CD4-positive, alpha-beta memory T cell (primary cell): ENCODE data around the gene FOXI1. TPM values are rescaled to one million over a fixed set of nuclear protein-coding genes. Genes with fewer than 3 reads are reported as not detected.

Experiments used
- CTCF ChIA-PET: fragments of 350-600 bp; sonication (Branson Sonifier 250); formaldehyde crosslinking; loops from one replicate; lab custom pipeline; 2021; ENCODE audit warnings: inconsistent platforms; ENCODE audit not compliant: partially characterized antibody; lab: Charles Lee
- POLR2A ChIA-PET: fragments of 350-600 bp; sonication (Branson Sonifier 250); formaldehyde crosslinking; loops from one replicate; lab custom pipeline; 2021; ENCODE audit not compliant: partially characterized antibody; lab: Charles Lee
- DNase-seq, 5 donors: peaks; one replicate each; pipeline versions ENCODE4 v3.0.0 to v3.0.0-alpha.2; 2020 to 2022; ENCODE audit warnings: mixed read lengths in 1 of 5
- H3K27ac ChIP-seq: one replicate; pipeline ENCODE4 v1.7.0; 2013; ENCODE audit warnings: low read depth, low read length
- H3K27me3 ChIP-seq: 2 replicates; pipeline ENCODE4 v1.7.0; 2013; ENCODE audit warnings: mild to moderate bottlenecking, low read length, moderate library complexity; ENCODE audit not compliant: insufficient read depth
- H3K36me3 ChIP-seq: 2 replicates; pipeline ENCODE4 v1.7.0; 2013; ENCODE audit warnings: mild to moderate bottlenecking, low read length, moderate library complexity; ENCODE audit not compliant: insufficient read depth
- H3K4me1 ChIP-seq: 2 replicates; pipeline ENCODE4 v1.7.0; 2013; ENCODE audit warnings: mild to moderate bottlenecking, low read length, moderate library complexity; ENCODE audit not compliant: insufficient read depth
- H3K4me3 ChIP-seq, 2 donors: one replicate each; pipeline ENCODE4 v1.7.0; 2013; ENCODE audit warnings: low read length in 2 of 2, mild to moderate bottlenecking in 1 of 2
- H3K9me3 ChIP-seq, 2 donors: one replicate each; pipeline ENCODE4 v1.7.0; 2013; ENCODE audit warnings: low read length in 2 of 2, control low read depth in 1 of 2; ENCODE audit not compliant: control insufficient read depth in 1 of 2
- H3K27ac Mint-ChIP-seq, 7 donors: one replicate each; pipeline ENCODE4 v1.8.0; 2020 to 2021; ENCODE audit warnings: mixed read lengths in 7 of 7, mild to moderate bottlenecking in 6 of 7, inconsistent platforms in 3 of 7, moderate library complexity in 3 of 7
- H3K27me3 Mint-ChIP-seq, 2 donors: one replicate each; pipeline ENCODE4 v1.8.0; 2020 to 2021; ENCODE audit warnings: mixed read lengths in 2 of 2
- H3K36me3 Mint-ChIP-seq, 2 donors: one replicate each; pipeline ENCODE4 v1.8.0; 2020 to 2021; ENCODE audit warnings: mixed read lengths in 2 of 2, inconsistent platforms in 1 of 2, mild to moderate bottlenecking in 1 of 2
- H3K4me1 Mint-ChIP-seq, 4 donors: one replicate each; pipeline ENCODE4 v1.8.0; 2020 to 2021; ENCODE audit warnings: mixed read lengths in 4 of 4, mild to moderate bottlenecking in 1 of 4
- H3K4me3 Mint-ChIP-seq, 8 donors: one replicate each; pipeline ENCODE4 v1.8.0; 2020 to 2021; ENCODE audit warnings: mixed read lengths in 8 of 8, mild to moderate bottlenecking in 7 of 8, moderate library complexity in 6 of 8, inconsistent platforms in 3 of 8
- H3K9me3 Mint-ChIP-seq, 8 donors: one replicate each; pipeline ENCODE4 v1.8.0; 2020 to 2021; ENCODE audit warnings: mixed read lengths in 8 of 8, mild to moderate bottlenecking in 5 of 8, inconsistent platforms in 3 of 8, moderate library complexity in 1 of 8
- intact Hi-C: fragments of 100-400 bp; cut with micrococcal nuclease; formaldehyde crosslinking; loops from one replicate; pipeline ENCODE4 v1.15.1; 2023
- polyA plus RNA-seq, 2 donors: library from polyadenylated mRNA; unstranded; fragments of 300-500 nt; fragmentation: Illumina TruSeq; gene quantifications; one replicate each; pipeline ENCODE4 v1.2.3, GENCODE V29; 2021
- total RNA-seq, 2 experiments: library from RNA; stranded (reverse); gene quantifications; one replicate each; pipeline ENCODE4 v1.2.3, GENCODE V29; 2021

The FOXI1 gene
- total and polyA plus RNA-seq, 4 experiments from 2014 or later: not detected

GRCh38 chr5:170112876-170113521 lies 7.3 kb downstream of the FOXI1 start:
- no peak overlapping the region for H3K4me3 Mint-ChIP-seq
- POLR2A ChIA-PET: no interaction called here
- H3K4me1 ChIP-seq: no peaks in the 10 kb centered on the region
- no peaks in the 10 kb centered on the region for H3K36me3 ChIP-seq
- H3K9me3 ChIP-seq: no peaks in the 10 kb centered on the region
- H3K27me3 Mint-ChIP-seq: peaks cover 3 to 4% of the 10 kb centered on the region in 2 donors
- H3K27ac ChIP-seq: no peak overlapping the region
- intact Hi-C loops: no loop called here
- no peak overlapping the region for H3K4me3 ChIP-seq
- H3K4me1 Mint-ChIP-seq: no peaks in the 10 kb centered on the region
- no peaks in the 10 kb centered on the region for H3K9me3 Mint-ChIP-seq
- no peaks in the 10 kb centered on the region for H3K27me3 ChIP-seq
- CTCF ChIA-PET: no interaction called here
- no peaks in the 10 kb centered on the region for H3K36me3 Mint-ChIP-seq
- no peak for DNase-seq
- no peak overlapping the region for H3K27ac Mint-ChIP-seq

DNA sequence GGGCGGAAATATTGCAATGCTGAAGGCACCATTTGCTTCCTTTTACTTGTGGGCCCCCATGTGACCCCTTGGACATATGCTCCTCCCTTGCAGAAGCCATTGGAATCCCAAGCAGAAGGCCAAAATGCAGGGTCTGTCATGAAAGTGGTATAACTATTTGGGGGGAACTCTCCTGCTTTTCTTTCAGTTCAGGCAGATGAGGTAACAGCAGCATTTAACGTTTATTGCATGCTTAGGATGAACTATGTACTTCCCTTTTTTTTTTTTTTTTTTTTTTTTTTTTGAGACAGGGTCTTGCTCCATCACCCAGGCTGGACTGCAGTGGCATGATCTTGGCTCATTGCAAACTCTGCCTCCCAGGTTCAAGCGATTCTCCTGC lies 7.8 kb downstream of the FOXI1 start:
- no peak overlapping the region for H3K4me3 ChIP-seq
- no peak overlapping the region for H3K27ac ChIP-seq
- no peak for DNase-seq
- no peak overlapping the region for H3K27ac Mint-ChIP-seq
- CTCF ChIA-PET: no interaction called here
- intact Hi-C loops: no loop called here
- no peaks in the 10 kb centered on the region for H3K4me1 ChIP-seq
- H3K4me3 Mint-ChIP-seq: no peak overlapping the region
- no peaks in the 10 kb centered on the region for H3K9me3 ChIP-seq
- no peaks in the 10 kb centered on the region for H3K27me3 ChIP-seq
- peaks cover 4% of the 10 kb centered on the region in 2 donors for H3K27me3 Mint-ChIP-seq
- H3K9me3 Mint-ChIP-seq: no peaks in the 10 kb centered on the region
- H3K36me3 ChIP-seq: no peaks in the 10 kb centered on the region
- POLR2A ChIA-PET: no interaction called here
- no peaks in the 10 kb centered on the region for H3K4me1 Mint-ChIP-seq
- no peaks in the 10 kb centered on the region for H3K36me3 Mint-ChIP-seq

DNA sequence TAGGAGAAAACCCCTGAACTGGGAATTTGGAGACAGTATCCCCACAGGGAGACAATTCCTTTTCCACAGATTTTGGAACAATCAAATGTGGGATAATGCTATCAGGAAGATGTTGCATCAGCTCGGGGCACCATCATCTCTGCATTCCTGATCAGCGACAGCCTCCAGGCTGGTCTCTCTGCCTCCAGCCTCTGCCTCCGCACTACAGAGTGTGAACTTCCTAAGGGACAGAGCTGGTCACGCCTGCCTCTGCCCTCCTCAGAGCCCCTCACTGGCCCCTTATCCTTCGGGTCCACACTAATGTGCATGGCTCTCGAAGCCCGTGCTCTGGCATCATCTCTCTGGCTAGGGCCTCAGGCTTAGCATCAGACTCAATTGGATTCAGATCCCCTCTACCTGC lies 8.6 kb downstream of the FOXI1 start:
- Mint-ChIP-seq H3K27me3 (peaks cover 4% of the 10 kb centered on the region in 2 donors), H3K4me1 (no peaks in the 10 kb centered on the region), H3K9me3 (peaks cover 0 to 2% (median 0%) of the 10 kb centered on the region in 8 donors), H3K4me3 (no peak overlapping the region), H3K27ac (no peak overlapping the region), H3K36me3 (no peaks in the 10 kb centered on the region)
- CTCF ChIA-PET: interaction anchor here (1.0 kb wide), 1 partner anchor 9 kb away, joined by 3 read pairs; no protein-coding TSS in a partner anchor
- Histone ChIP-seq H3K4me1 (no peaks in the 10 kb centered on the region), H3K9me3 (no peaks in the 10 kb centered on the region), H3K36me3 (no peaks in the 10 kb centered on the region), H3K4me3 (no peak overlapping the region), H3K27me3 (no peaks in the 10 kb centered on the region), H3K27ac (no peak overlapping the region)
- POLR2A ChIA-PET: no interaction called here
- intact Hi-C loops: no loop called here
- DNase-seq: no peak

- intact Hi-C loops: no loop called here
- DNase-seq: no peak
- no peak overlapping the region for H3K4me3 ChIP-seq
- no peaks in the 10 kb centered on the region for H3K36me3 ChIP-seq
- H3K9me3 ChIP-seq: no peaks in the 10 kb centered on the region
- Mint-ChIP-seq H3K4me3 (no peak overlapping the region), H3K9me3 (peaks cover 0 to 2% (median 0%) of the 10 kb centered on the region in 8 donors), H3K36me3 (no peaks in the 10 kb centered on the region), H3K27ac (no peak overlapping the region), H3K27me3 (peaks cover 8 to 12% of the 10 kb centered on the region in 2 donors), H3K4me1 (no peaks in the 10 kb centered on the region)
- POLR2A ChIA-PET: no interaction called here
- H3K27me3 ChIP-seq: no peaks in the 10 kb centered on the region
- no peak overlapping the region for H3K27ac ChIP-seq
- no peaks in the 10 kb centered on the region for H3K4me1 ChIP-seq
- CTCF ChIA-PET: no interaction called here
Observed at GRCh38 chr5:170115925-170116324, 10.2 kb downstream of the FOXI1 start.

GRCh38 chr5:170117736-170118135 lies 12.0 kb downstream of the FOXI1 start:
- POLR2A ChIA-PET: no interaction called here
- DNase-seq: no peak
- no peaks in the 10 kb centered on the region for H3K4me1 ChIP-seq
- CTCF ChIA-PET: no interaction called here
- peaks cover 10 to 20% of the 10 kb centered on the region in 2 donors for H3K27me3 Mint-ChIP-seq
- H3K9me3 ChIP-seq: no peaks in the 10 kb centered on the region
- H3K27ac Mint-ChIP-seq: no peak overlapping the region
- no peaks in the 10 kb centered on the region for H3K36me3 ChIP-seq
- H3K27ac ChIP-seq: no peak overlapping the region
- H3K36me3 Mint-ChIP-seq: no peaks in the 10 kb centered on the region
- no peak overlapping the region for H3K4me3 ChIP-seq
- H3K4me1 Mint-ChIP-seq: no peaks in the 10 kb centered on the region
- H3K9me3 Mint-ChIP-seq: peaks cover 0 to 2% (median 0%) of the 10 kb centered on the region in 8 donors
- intact Hi-C loops: no loop called here
- H3K4me3 Mint-ChIP-seq: no peak overlapping the region
- H3K27me3 ChIP-seq: peaks cover 5% of the 10 kb centered on the region

GRCh38 chr5:170120576-170120975 lies 14.9 kb downstream of the FOXI1 start:
- ChIA-PET CTCF (no interaction called here), POLR2A (no interaction called here)
- Mint-ChIP-seq H3K4me3 (no peak overlapping the region), H3K9me3 (peaks cover 0 to 13% (median 4%) of the 10 kb centered on the region in 8 donors), H3K27me3 (peaks cover 13 to 19% of the 10 kb centered on the region in 2 donors), H3K36me3 (no peaks in the 10 kb centered on the region), H3K4me1 (no peaks in the 10 kb centered on the region), H3K27ac (no peak overlapping the region)
- Histone ChIP-seq H3K4me1 (no peaks in the 10 kb centered on the region), H3K9me3 (no peaks in the 10 kb centered on the region), H3K36me3 (no peaks in the 10 kb centered on the region), H3K27me3 (peaks cover 5% of the 10 kb centered on the region), H3K4me3 (no peak overlapping the region), H3K27ac (no peak overlapping the region)
- DNase-seq: no peak
- intact Hi-C loops: no loop called here

DNA sequence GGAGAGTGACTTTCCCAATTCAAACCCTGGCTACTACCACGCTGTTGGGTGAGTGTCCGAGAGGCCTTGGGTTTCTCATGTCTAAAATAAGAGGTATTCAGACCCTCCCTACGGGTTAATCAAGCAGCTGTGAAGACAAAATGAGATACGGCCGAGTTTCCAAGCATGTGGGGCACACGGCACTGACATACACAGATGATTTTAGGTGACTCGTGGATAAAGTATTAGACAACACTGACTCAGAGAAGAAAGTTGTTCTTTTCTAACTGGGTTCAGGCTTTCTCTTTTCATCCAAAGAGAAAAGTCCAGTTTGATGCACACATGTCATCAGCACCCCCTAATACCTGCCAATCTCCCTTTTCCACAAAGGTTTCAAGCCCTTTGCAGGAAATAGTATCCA lies 15.6 kb downstream of the FOXI1 start:
- H3K9me3 Mint-ChIP-seq: peaks cover 0 to 20% (median 11%) of the 10 kb centered on the region in 8 donors
- H3K4me3 ChIP-seq: no peak overlapping the region
- intact Hi-C loops: no loop called here
- POLR2A ChIA-PET: no interaction called here
- no peak overlapping the region for H3K4me3 Mint-ChIP-seq
- H3K36me3 Mint-ChIP-seq: no peaks in the 10 kb centered on the region
- H3K27me3 Mint-ChIP-seq: peaks cover 16 to 26% of the 10 kb centered on the region in 2 donors
- DNase-seq: no peak
- no peaks in the 10 kb centered on the region for H3K4me1 Mint-ChIP-seq
- H3K36me3 ChIP-seq: no peaks in the 10 kb centered on the region
- H3K9me3 ChIP-seq: no peaks in the 10 kb centered on the region
- no peaks in the 10 kb centered on the region for H3K4me1 ChIP-seq
- H3K27ac Mint-ChIP-seq: no peak overlapping the region
- CTCF ChIA-PET: no interaction called here
- H3K27ac ChIP-seq: no peak overlapping the region
- peaks cover 5% of the 10 kb centered on the region for H3K27me3 ChIP-seq
